GM12864 (cell line): Measurements from ENCODE around the gene TEX2.

Source experiments
- DNase-seq: peaks from one replicate; pipeline ENCODE4 v3.0.0-alpha.2; 2011; ENCODE audit warnings: low read depth
- H3K4me3 ChIP-seq: 2 replicates; pipeline ENCODE4 v1.5.1; 2011; ENCODE audit warnings: mild to moderate bottlenecking, low read depth, low read length, control low read depth
- CTCF ChIP-seq: IDR thresholded peaks from 2 replicates; pipeline ENCODE4 v1.5.1; 2011; ENCODE audit warnings: low read depth, mild to moderate bottlenecking, moderate library complexity, low read length, control low read depth, inconsistent platforms; ENCODE audit errors: missing control alignments

The TEX2 gene

GRCh38 chr17:64165347-64165746, 97.7 kb downstream of the TEX2 start:
- DNase-seq, result no peak
- H3K4me3 ChIP-seq, result no peak overlapping the region
- no peak for TF ChIP-seq CTCF

DNA sequence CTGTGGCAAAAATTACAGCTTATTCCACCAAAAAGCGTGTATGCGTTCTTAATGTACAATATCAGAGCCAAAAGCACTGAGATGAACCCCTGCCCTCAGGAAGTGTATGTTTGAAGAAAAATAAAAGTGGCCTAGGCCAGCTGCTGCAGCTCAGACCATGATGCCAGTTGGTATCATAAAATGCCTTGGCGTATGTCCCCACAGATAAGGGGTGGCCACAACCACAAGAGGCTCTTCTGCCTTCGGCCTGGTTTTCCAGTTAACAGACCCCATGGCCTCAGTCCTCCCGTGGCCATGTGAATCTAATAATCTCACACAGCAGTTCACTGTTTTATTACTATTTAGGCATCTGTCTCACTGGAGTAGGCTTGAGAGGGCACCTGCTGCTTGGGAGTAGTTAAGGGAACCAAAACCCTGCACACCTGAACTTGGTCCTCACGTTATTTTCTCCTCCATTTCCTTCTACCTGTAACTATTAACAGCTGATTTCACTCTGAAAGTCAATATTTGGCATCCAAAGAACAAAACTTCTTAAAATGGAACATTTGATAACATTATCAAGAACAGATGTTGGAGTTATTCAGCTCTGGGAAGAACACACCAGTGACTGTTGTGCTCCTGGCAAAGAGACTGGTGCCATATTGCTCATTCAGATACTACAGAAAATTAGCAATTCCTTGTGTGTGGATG, 98.3 kb downstream of the TEX2 start:
- H3K4me3 ChIP-seq, result no peak overlapping the region
- no peak for TF ChIP-seq CTCF
- no peak for DNase-seq

GRCh38 chr17:64163468-64163867, 99.6 kb downstream of the TEX2 start:
- no peak overlapping the region for H3K4me3 ChIP-seq
- no peak for DNase-seq
- TF ChIP-seq CTCF, result no peak

- no peak for TF ChIP-seq CTCF
- DNase-seq, result no peak
Observed at GRCh38 chr17:64162554-64162953, 100.5 kb downstream of the TEX2 start.

DNA sequence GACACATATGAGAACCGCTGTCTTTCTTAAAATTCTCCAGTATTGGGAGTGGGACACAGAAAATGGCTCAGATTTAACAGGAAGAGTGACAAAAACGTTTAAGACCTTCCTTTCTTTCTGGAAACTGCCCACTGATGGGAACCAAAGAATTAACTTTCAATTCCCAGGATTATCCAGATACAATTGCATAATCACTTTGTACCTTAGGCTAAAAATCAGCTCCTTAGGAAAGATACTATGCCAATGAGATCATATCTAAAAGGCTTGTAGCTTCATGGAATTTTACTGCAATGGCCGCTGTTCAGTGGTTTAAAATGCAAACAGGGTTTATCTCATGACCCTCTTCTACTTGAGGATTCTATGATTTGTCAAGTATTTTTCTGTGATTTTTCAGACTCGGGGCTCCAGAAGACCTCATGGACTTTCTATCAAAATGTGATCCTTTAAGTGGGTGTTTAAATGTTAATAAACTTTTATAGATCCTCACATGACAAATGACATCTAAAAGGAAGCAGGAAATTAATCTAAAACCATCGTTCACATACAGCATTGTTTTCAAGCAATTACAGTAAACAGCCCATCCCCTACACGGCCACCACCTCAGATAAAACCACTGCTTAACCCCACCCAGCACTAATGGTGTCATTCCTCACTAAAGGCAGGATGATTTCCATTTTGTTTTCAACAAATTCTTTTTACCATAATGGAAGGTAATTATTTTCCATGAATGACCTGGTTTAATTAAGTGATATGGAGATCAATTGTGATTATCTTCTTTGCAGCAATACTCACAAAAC, 101.5 kb downstream of the TEX2 start:
- H3K4me3 ChIP-seq, result no peak overlapping the region
- DNase-seq, result no peak
- TF ChIP-seq CTCF, result no peak

More at GRCh38 chr17:64162554-64162953, 100.5 kb downstream of the TEX2 start:
- H3K4me3 ChIP-seq, result no peak overlapping the region

DNA sequence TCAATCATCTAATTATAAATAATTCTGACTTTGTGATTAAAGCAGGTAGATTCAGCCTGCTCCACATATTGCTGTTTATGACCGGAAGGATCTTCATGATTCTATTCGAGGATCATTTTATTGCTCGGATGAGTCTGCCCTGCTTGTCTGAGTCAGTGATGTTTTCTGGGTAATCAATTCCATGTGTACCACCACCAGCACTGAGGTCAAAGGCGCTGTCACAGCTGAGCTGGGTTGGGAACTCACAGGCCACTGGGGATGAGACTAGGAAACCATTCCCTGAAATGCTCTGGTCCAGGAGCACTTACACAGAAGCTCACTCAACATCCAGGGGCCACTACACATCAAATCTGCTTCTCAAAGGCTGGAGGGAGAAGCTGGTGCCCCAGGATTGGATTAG, 102.7 kb downstream of the TEX2 start:
- no peak for DNase-seq
- no peak for TF ChIP-seq CTCF
- no peak overlapping the region for H3K4me3 ChIP-seq
